Lung microvascular endothelial cell (primary cell): ENCODE data around the gene NRSN1. TPM values are rescaled to one million over a fixed set of nuclear protein-coding genes. Genes with fewer than 3 reads are reported as not detected.

Experiments used
- DNase-seq, 2 donors: peaks; one replicate each; pipeline versions ENCODE4 v3.0.0 to v3.0.0-alpha.2; 2010; ENCODE audit warnings: low read depth in 2 of 2
- total RNA-seq: library from RNA; depleted of rRNA; stranded (reverse); fragments of >200 nt; gene quantifications from 2 replicates; pipeline ENCODE4 v1.2.1, GENCODE V29; 2014

Gene NRSN1
- total RNA-seq: not detected in 2 replicates

- DNase-seq: no peak
Measured at GRCh38 chr6:24125980-24126379, at the start of gene NRSN1. Gene NRSN1 (plus strand): TSS chr6:24126215. CDS start chr6:24134328, 8,113 bp downstream.

- no peak for DNase-seq
Measured at GRCh38 chr6:24078200-24078599, 47.8 kb upstream of the NRSN1 start.

GRCh38 chr6:24079076-24079475 is 46.9 kb upstream of the NRSN1 start:
- no peak for DNase-seq

GRCh38 chr6:24080711-24081110 is 45.3 kb upstream of the NRSN1 start:
- no peak for DNase-seq

GRCh38 chr6:24089736-24090135 is 36.3 kb upstream of the NRSN1 start:
- no peak for DNase-seq

- no peak for DNase-seq
Measured at GRCh38 chr6:24092407-24092806, 33.6 kb upstream of the NRSN1 start.

GRCh38 chr6:24093381-24093780 is 32.6 kb upstream of the NRSN1 start:
- no peak for DNase-seq

GRCh38 chr6:24099181-24099580 is 26.8 kb upstream of the NRSN1 start:
- no peak for DNase-seq

GRCh38 chr6:24100024-24100769 is 25.8 kb upstream of the NRSN1 start:
- DNase-seq: no peak

- DNase-seq: no peak
Measured at GRCh38 chr6:24100770-24101155, 25.3 kb upstream of the NRSN1 start.

GRCh38 chr6:24105191-24105590 is 20.8 kb upstream of the NRSN1 start:
- no peak for DNase-seq

GRCh38 chr6:24106291-24106690 is 19.7 kb upstream of the NRSN1 start:
- DNase-seq: no peak

GRCh38 chr6:24107294-24107693 is 18.7 kb upstream of the NRSN1 start:
- no peak for DNase-seq

- no peak for DNase-seq
Measured at GRCh38 chr6:24108056-24108455, 18.0 kb upstream of the NRSN1 start.

- no peak for DNase-seq
Measured at GRCh38 chr6:24110417-24110816, 15.6 kb upstream of the NRSN1 start.

GRCh38 chr6:24113891-24114290 is 12.1 kb upstream of the NRSN1 start:
- DNase-seq: no peak

- DNase-seq: no peak
Measured at GRCh38 chr6:24117021-24117420, 9.0 kb upstream of the NRSN1 start.

- DNase-seq: no peak
Measured at GRCh38 chr6:24122139-24122538, 3.9 kb upstream of the NRSN1 start.

GRCh38 chr6:24126586-24127192 is 674 bp downstream of the NRSN1 start:
- peak; percentile 47 to 50 for DNase-seq

- no peak for DNase-seq
Measured at GRCh38 chr6:24127316-24127715, 1.3 kb downstream of the NRSN1 start.

GRCh38 chr6:24131751-24132150 is 5.7 kb downstream of the NRSN1 start:
- no peak for DNase-seq

GRCh38 chr6:24139080-24139479 is 13.1 kb downstream of the NRSN1 start:
- DNase-seq: no peak

GRCh38 chr6:24139639-24140038 is 13.6 kb downstream of the NRSN1 start:
- no peak for DNase-seq
